Stimulated activated naive CD4-positive, alpha-beta T cell treated with Interleukin-2 at 50 U/mL for 16 hours (primary cell): ENCODE data around the gene CEP104.

ENCODE experiments used
- DNase-seq: peaks from one replicate; lab custom pipeline; 2025; lab: John Stamatoyannopoulos, UW

CEP104 gene

GRCh38 chr1:3762151-3762872 lies 94.7 kb downstream of the CEP104 start:
- DNase-seq, result no peak
